Heart left ventricle (tissue), 16 donors: Measurements from ENCODE around the gene B2M. TPM values are rescaled to one million over a fixed set of nuclear protein-coding genes. Genes with fewer than 3 reads are reported as not detected.
A peak's percentile ranks its signal among the peaks of the same experiment; 100 is the strongest.
"Not testable (repeated sequence)": the region's sequence is repeated elsewhere in the genome, so short reads cannot be mapped to it uniquely, and the experiment has no call there.

Source experiments
- ATAC-seq, 4 donors: fragments of 200-7000 bp; cut with Tn5 transposase; one replicate each; pipeline ENCODE4 v1.9.1; 2020 to 2022; ENCODE audit warnings: moderate library complexity in 4 of 4, mild to moderate bottlenecking in 3 of 4, moderate number of reproducible peaks in 1 of 4
- DNase-seq, 5 donors: peaks; one replicate each; pipeline ENCODE4 v3.0.0-alpha.2; 2020
- H3K27ac ChIP-seq, 12 donors: fragments of 200-600 bp; sonication (generic) in 4 of 12; one replicate each; pipeline versions ENCODE4 v1.5.0 to v1.8.0; 2016 to 2022; ENCODE audit warnings: mild to moderate bottlenecking in 2 of 12
- H3K27me3 ChIP-seq, 9 donors: fragments of 200-600 bp; sonication (generic) in 2 of 9; one replicate each; pipeline versions ENCODE4 v1.5.1 to v1.8.0; 2016 to 2022; ENCODE audit warnings: mild to moderate bottlenecking in 3 of 9
- H3K36me3 ChIP-seq, 9 donors: fragments of 200-600 bp; sonication (generic) in 2 of 9; one replicate each; pipeline versions ENCODE4 v1.5.0 to v1.8.0; 2018 to 2022; ENCODE audit warnings: mild to moderate bottlenecking in 2 of 9
- H3K4me1 ChIP-seq, 12 donors: fragments of 200-600 bp; sonication (generic) in 4 of 12; one replicate each; pipeline versions ENCODE4 v1.5.0 to v1.8.0; 2016 to 2022; ENCODE audit warnings: mild to moderate bottlenecking in 3 of 12
- H3K4me3 ChIP-seq, 12 donors: fragments of 200-600 bp; sonication (generic) in 4 of 12; one replicate each; pipeline versions ENCODE4 v1.5.0 to v1.8.0; 2017 to 2022; ENCODE audit warnings: mild to moderate bottlenecking in 9 of 12, moderate library complexity in 4 of 12
- H3K9me3 ChIP-seq, 12 donors: fragments of 200-600 bp; sonication (generic) in 4 of 12; one replicate each; pipeline versions ENCODE4 v1.5.0 to v1.8.0; 2016 to 2022; ENCODE audit warnings: mild to moderate bottlenecking in 1 of 12
- CTCF ChIP-seq, 12 donors: fragments of 200-600 bp; sonication (generic) in 4 of 12; IDR thresholded peaks; one replicate each; pipeline versions ENCODE4 v1.5.0 to v1.8.0; 2018 to 2022; ENCODE audit warnings: antibody characterized with exemption in 12 of 12, mild to moderate bottlenecking in 5 of 12
- POLR2A ChIP-seq, 2 donors: fragments of 450-650 bp; IDR thresholded peaks; one replicate each; pipeline ENCODE4 v1.6.1; 2017; ENCODE audit warnings: antibody characterized with exemption in 2 of 2, mild to moderate bottlenecking in 2 of 2, moderate library complexity in 2 of 2
- WGBS, 4 donors: extraction: QIAGEN DNeasy Blood & Tissue Kit in 2 of 4; methylation state at CpG; one replicate each; pipeline versions ENCODE4 v1.1.5 to v1.1.7; 2013 to 2018; 5-methylcytosine and 5-hydroxymethylcytosine counted together
- intact Hi-C, 10 donors: fragments of 100-400 bp; cut with DNase I; formaldehyde crosslinking; loops; one replicate each; pipeline versions ENCODE4 v1.11.1 to v1.14.2; 2022
- polyA plus RNA-seq, 2 donors: library from polyadenylated mRNA; stranded (reverse); fragments of 200-250 nt; gene quantifications; one replicate each; pipeline ENCODE4 v1.2.3, GENCODE V29; 2013
- total RNA-seq, 9 donors: library from RNA; depleted of rRNA in 2 of 9; stranded (reverse); fragments of >200 nt in 2 of 9; fragmentation: NEBNext Ultra II Directional in 3 of 9; extraction: Animal tissue kit (Norgen Biotek cat#: 25700) in 3 of 9; gene quantifications; one replicate each; pipeline versions ENCODE4 v1.1.0 to v1.2.4, GENCODE V29; 2016 to 2023
- donor health status: ischemic (EF 13 %, LVEDD 7.1; RV severe dilation, severe dysfunction).
- donor health status: healthy with polysubstance abuse.
- donor health status: DM: no; HTN: yes; CAD: no.
- donor health status: DM: no; HTN: no; CAD: no.
- donor health status: ischemic (EF 25% LVEDD 6.9; RV normal size, moderate dysfunction).
- donor health status: ischemic (EF 25% LVEDD 5.7; RV mildly dilated, moderate dysfunction).
- donor health status: healthy.
- donor health status: DM: yes; HTN: yes; CAD: no.
- donor health status: ischemic (EF 35%, LVEDD 5.7; RV mildly dilated, moderate dysfunction).
- donor health status: nonischemic (EF 11% LVEDD 7.7; RV severe dilation, severe dysfunction).
- donor health status: DM: yes; HTN: yes; CAD: no.
- donor health status: PGD.
- donor health status: ischemic (EF 29% LVEDD 5.4; RV normal size, mild dysfunction).
- donor health status: nonischemic (EF 23%, LVEDD 6.1; RV moderate dilation, normal function).

Gene B2M
- total and polyA plus RNA-seq, 11 donors: 808 to 5,448 (median 1,200) TPM

GRCh38 chr15:44676676-44677075, 34.6 kb upstream of the B2M start:
- Histone ChIP-seq H3K4me1 (peaks cover 0 to 38% (median 0%) of the 10 kb centered on the region in 12 donors), H3K36me3 (no peaks in the 10 kb centered on the region), H3K9me3 (no peaks in the 10 kb centered on the region), H3K27ac (peak overlapping the region in 1 of 12 donors; percentile 84), H3K27me3 (no peaks in the 10 kb centered on the region), H3K4me3 (peak overlapping the region in 1 of 12 donors; percentile 8)
- WGBS, 4 donors: 46 to 55% (median 49%) methylated on average over 6 to 7 of the region's 7 CpGs
- ATAC-seq (no peak), DNase-seq (no peak)
- TF ChIP-seq CTCF (IDR thresholded peaks at IDR 0.05): no peak
- no peak for TF ChIP-seq POLR2A (IDR thresholded peaks at IDR 0.05)
- intact Hi-C loops: no loop called here

GRCh38 chr15:44682211-44682610, 29.1 kb upstream of the B2M start:
- DNase-seq (no peak), ATAC-seq (peak in 2 of 4 donors; percentile 84 to 85)
- H3K4me3 ChIP-seq: no peak overlapping the region
- intact Hi-C loops: no loop called here
- no peaks in the 10 kb centered on the region for H3K9me3 ChIP-seq
- H3K27me3 ChIP-seq: no peaks in the 10 kb centered on the region
- no peak for TF ChIP-seq CTCF (IDR thresholded peaks at IDR 0.05)
- H3K4me1 ChIP-seq: peaks cover 0 to 44% (median 4%) of the 10 kb centered on the region in 12 donors
- H3K27ac ChIP-seq: peak overlapping the region in 1 of 12 donors; percentile 81
- H3K36me3 ChIP-seq: no peaks in the 10 kb centered on the region
- WGBS, 4 donors: 63 to 69% (median 68%) methylated on average over 2 of the region's 2 CpGs

GRCh38 chr15:44682809-44683682, 28.3 kb upstream of the B2M start:
- peak in 1 of 4 donors; percentile 29 for ATAC-seq
- H3K27me3 ChIP-seq, intact Hi-C loops, H3K36me3 ChIP-seq, H3K9me3 ChIP-seq: not testable (repeated sequence)
- peaks cover 0 to 36% (median 4%) of the 10 kb centered on the region in 12 donors for H3K4me1 ChIP-seq
- H3K4me3 ChIP-seq: peak overlapping the region in 1 of 12 donors; percentile 31
- peak in 4 of 5 donors; percentile 40 to 58 (median 46) for DNase-seq
- H3K27ac ChIP-seq: peak overlapping the region in 2 of 12 donors; percentile 14 to 81
- WGBS, 4 donors: 37 to 49% (median 44%) methylated on average over 3 to 8 of the region's 8 CpGs

- DNase-seq, H3K4me1 ChIP-seq, H3K4me3 ChIP-seq, H3K36me3 ChIP-seq, H3K27me3 ChIP-seq, ATAC-seq, H3K27ac ChIP-seq, intact Hi-C loops: not testable (repeated sequence)
- H3K9me3 ChIP-seq: peaks cover 0 to 12% (median 0%) of the 10 kb centered on the region in 12 donors
- WGBS, 4 donors: 80 to 87% (median 85%) methylated on average over 2 of the region's 2 CpGs
These were observed 22.0 kb upstream of the B2M start for GRCh38 chr15:44689318-44689717.

GRCh38 chr15:44690245-44690644, 21.1 kb upstream of the B2M start:
- H3K9me3 ChIP-seq: peaks cover 0 to 12% (median 0%) of the 10 kb centered on the region in 12 donors
- H3K27ac ChIP-seq, H3K36me3 ChIP-seq, H3K27me3 ChIP-seq, H3K4me1 ChIP-seq, ATAC-seq, H3K4me3 ChIP-seq, DNase-seq, intact Hi-C loops: not testable (repeated sequence)
- 36 to 55% (median 38%) methylated on average over 1 of the region's 1 CpG for WGBS, 4 donors
